Breast epithelium (tissue), 4 donors: ENCODE results near the gene HNRNPDL. TPM values are rescaled to one million over a fixed set of nuclear protein-coding genes. Genes with fewer than 3 reads are reported as not detected.
"Not testable (repeated sequence)": the region's sequence is repeated elsewhere in the genome, so short reads cannot be mapped to it uniquely, and the experiment has no call there.

ENCODE experiments used
- DNase-seq, 2 donors: peaks; one replicate each; pipeline ENCODE4 v3.0.0-alpha.2; 2019; ENCODE audit warnings: low spot score in 2 of 2
- H3K27ac ChIP-seq, 2 donors: fragments of 200-600 bp; sonication (generic) in 1 of 2; one replicate each; pipeline ENCODE4 v1.5.1; 2016 to 2019; ENCODE audit warnings: mild to moderate bottlenecking in 1 of 2
- H3K27me3 ChIP-seq, 2 donors: fragments of 200-600 bp; sonication (generic) in 1 of 2; one replicate each; pipeline versions ENCODE4 v1.5.1 to v1.6.0; 2017 to 2019; ENCODE audit warnings: control low read depth in 1 of 2, mild to moderate bottlenecking in 1 of 2
- H3K36me3 ChIP-seq: fragments of 200-600 bp; one replicate; pipeline ENCODE4 v1.5.1; 2019
- H3K4me1 ChIP-seq, 2 donors: fragments of 200-600 bp; sonication (generic); one replicate each; pipeline ENCODE4 v1.5.1; 2016 to 2019; ENCODE audit warnings: control low read depth in 1 of 2
- H3K4me3 ChIP-seq, 3 donors: fragments of 200-600 bp; sonication (generic); 1 replicate in 2 of 3; 2 replicates in 1 of 3; pipeline ENCODE4 v1.5.1; 2016 to 2019; ENCODE audit warnings: mild to moderate bottlenecking in 3 of 3, moderate library complexity in 2 of 3
- H3K9me3 ChIP-seq, 2 donors: fragments of 200-600 bp; sonication (generic) in 1 of 2; one replicate each; pipeline ENCODE4 v1.5.1; 2016 to 2019; ENCODE audit warnings: control low read depth in 1 of 2
- CTCF ChIP-seq, 3 donors: fragments of 450-650 bp; IDR thresholded peaks; one replicate each; pipeline ENCODE4 v1.5.1; 2016 to 2017; ENCODE audit warnings: antibody characterized with exemption in 3 of 3, mild to moderate bottlenecking in 3 of 3, moderate library complexity in 3 of 3
- POLR2A ChIP-seq: fragments of 450-650 bp; IDR thresholded peaks from one replicate; pipeline ENCODE4 v1.6.1; 2016; ENCODE audit warnings: antibody characterized with exemption, mild to moderate bottlenecking, moderate library complexity
- POLR2AphosphoS5 ChIP-seq, 3 donors: sonication (generic); formaldehyde crosslinking; IDR thresholded peaks; one replicate each; pipeline ENCODE4 v1.6.1; 2017; ENCODE audit warnings: antibody characterized with exemption in 3 of 3
- intact Hi-C: fragments of 100-400 bp; cut with DNase I; formaldehyde crosslinking; loops from one replicate; pipeline ENCODE4 v1.15.1; 2023; ENCODE audit warnings: low total_unique reads
- total RNA-seq, 3 donors: library from RNA; depleted of rRNA; stranded (reverse); fragments of >200 nt; gene quantifications; one replicate each; pipeline ENCODE4 v1.1.0, GENCODE V29; 2016

Gene HNRNPDL
- total RNA-seq: 100 to 1,000 TPM; 116 to 253 (median 211) TPM

GRCh38 chr4:82430193-82430963 is at the start of gene HNRNPDL, which contains the start of gene ENOPH1:
HNRNPDL (minus strand) TSS chr4:82430462; CDS start chr4:82429690, 772 bp downstream.
ENOPH1 (plus strand) TSS chr4:82430590; CDS start chr4:82430830, 240 bp downstream.
- H3K4me3 ChIP-seq: peak within 1 kb of the TSS; percentile 71 to 97 (median 96)
- H3K4me1 ChIP-seq: peaks cover 0 to 3% of the 10 kb centered on the region in 2 donors
- no peaks in the 10 kb centered on the region for H3K27me3 ChIP-seq
- TF ChIP-seq CTCF (IDR thresholded peaks at IDR 0.05): no peak
- peak; percentile 47 for TF ChIP-seq POLR2A
- peak; percentile 72 to 78 (median 77) for TF ChIP-seq POLR2AphosphoS5 (IDR thresholded peaks at IDR 0.05)
- no peaks in the 10 kb centered on the region for H3K36me3 ChIP-seq
- peak; percentile 96 to 97 for DNase-seq
- H3K27ac ChIP-seq: peak within 1 kb of the TSS; percentile 94 to 99
- no peaks in the 10 kb centered on the region for H3K9me3 ChIP-seq
- intact Hi-C loops: no loop called here

- intact Hi-C loops: no loop called here
Measured at GRCh38 chr4:82479562-82479961, 49.3 kb upstream of the HNRNPDL start.

GRCh38 chr4:82477469-82477868 is 47.2 kb upstream of the HNRNPDL start:
- H3K9me3 ChIP-seq, H3K4me1 ChIP-seq, H3K27ac ChIP-seq, H3K27me3 ChIP-seq, intact Hi-C loops, H3K36me3 ChIP-seq, H3K4me3 ChIP-seq, DNase-seq: not testable (repeated sequence)

More at GRCh38 chr4:82479562-82479961, 49.3 kb upstream of the HNRNPDL start:
- Histone ChIP-seq H3K27me3 (no peaks in the 10 kb centered on the region), H3K27ac (no peak overlapping the region), H3K4me1 (no peaks in the 10 kb centered on the region), H3K4me3 (no peak overlapping the region), H3K9me3 (no peaks in the 10 kb centered on the region), H3K36me3 (no peaks in the 10 kb centered on the region)
- no peak for DNase-seq
- TF ChIP-seq POLR2A (no peak), CTCF (IDR thresholded peaks at IDR 0.05) (no peak), POLR2AphosphoS5 (IDR thresholded peaks at IDR 0.05) (no peak)

GRCh38 chr4:82475931-82476330 is 45.7 kb upstream of the HNRNPDL start:
- H3K36me3 ChIP-seq, H3K4me3 ChIP-seq, H3K9me3 ChIP-seq, DNase-seq, H3K27me3 ChIP-seq, H3K27ac ChIP-seq, H3K4me1 ChIP-seq, intact Hi-C loops: not testable (repeated sequence)

- no peak overlapping the region for H3K27ac ChIP-seq
- TF ChIP-seq POLR2AphosphoS5 (IDR thresholded peaks at IDR 0.05) (no peak), POLR2A (no peak), CTCF (IDR thresholded peaks at IDR 0.05) (no peak)
- no peaks in the 10 kb centered on the region for H3K9me3 ChIP-seq
- H3K4me1 ChIP-seq: no peaks in the 10 kb centered on the region
- DNase-seq: no peak
- H3K36me3 ChIP-seq: no peaks in the 10 kb centered on the region
- no peak overlapping the region for H3K4me3 ChIP-seq
- H3K27me3 ChIP-seq: no peaks in the 10 kb centered on the region
- intact Hi-C loops: no loop called here
Measured at GRCh38 chr4:82473621-82474164, 43.4 kb upstream of the HNRNPDL start.

- H3K36me3 ChIP-seq, intact Hi-C loops, DNase-seq, H3K4me3 ChIP-seq, H3K27ac ChIP-seq, H3K9me3 ChIP-seq, H3K4me1 ChIP-seq, H3K27me3 ChIP-seq: not testable (repeated sequence)
Measured at GRCh38 chr4:82473080-82473479, 42.8 kb upstream of the HNRNPDL start.
